ENCODE results near the gene DLGAP3.

DNA sequence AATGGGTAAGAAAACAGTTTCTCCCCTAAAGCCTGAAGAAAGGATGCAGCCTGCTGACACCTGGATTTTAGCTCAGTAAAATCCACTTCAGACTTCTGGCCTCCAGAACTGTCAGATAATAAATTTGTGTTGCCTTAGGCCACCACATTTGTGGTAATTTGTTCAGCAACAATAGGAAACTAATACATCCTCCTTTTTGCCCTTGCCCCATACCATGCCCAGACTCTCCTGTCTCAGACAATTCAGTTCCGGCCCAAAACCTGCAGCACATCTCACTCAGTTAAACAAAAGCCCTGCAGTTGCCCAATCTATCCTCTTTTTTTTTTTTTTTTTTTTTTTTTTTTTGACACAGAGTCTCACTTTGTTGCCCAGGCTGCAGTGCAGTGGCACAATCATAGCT, 95.7 kb downstream of the DLGAP3 start:
- TF ChIP-seq TAF1 (IDR thresholded peaks at IDR 0.05; ENCODE audit: borderline replicate concordance, insufficient read depth, low read length): no peak
- TF ChIP-seq POLR2AphosphoS5 (IDR thresholded peaks at IDR 0.05; ENCODE audit: low read depth, low read length): no peak
